ENCODE measurements around the gene GLDN.
"Not testable (repeated sequence)": the region's sequence is repeated elsewhere in the genome, so short reads cannot be mapped to it uniquely, and the experiment has no call there.

Gene GLDN

DNA sequence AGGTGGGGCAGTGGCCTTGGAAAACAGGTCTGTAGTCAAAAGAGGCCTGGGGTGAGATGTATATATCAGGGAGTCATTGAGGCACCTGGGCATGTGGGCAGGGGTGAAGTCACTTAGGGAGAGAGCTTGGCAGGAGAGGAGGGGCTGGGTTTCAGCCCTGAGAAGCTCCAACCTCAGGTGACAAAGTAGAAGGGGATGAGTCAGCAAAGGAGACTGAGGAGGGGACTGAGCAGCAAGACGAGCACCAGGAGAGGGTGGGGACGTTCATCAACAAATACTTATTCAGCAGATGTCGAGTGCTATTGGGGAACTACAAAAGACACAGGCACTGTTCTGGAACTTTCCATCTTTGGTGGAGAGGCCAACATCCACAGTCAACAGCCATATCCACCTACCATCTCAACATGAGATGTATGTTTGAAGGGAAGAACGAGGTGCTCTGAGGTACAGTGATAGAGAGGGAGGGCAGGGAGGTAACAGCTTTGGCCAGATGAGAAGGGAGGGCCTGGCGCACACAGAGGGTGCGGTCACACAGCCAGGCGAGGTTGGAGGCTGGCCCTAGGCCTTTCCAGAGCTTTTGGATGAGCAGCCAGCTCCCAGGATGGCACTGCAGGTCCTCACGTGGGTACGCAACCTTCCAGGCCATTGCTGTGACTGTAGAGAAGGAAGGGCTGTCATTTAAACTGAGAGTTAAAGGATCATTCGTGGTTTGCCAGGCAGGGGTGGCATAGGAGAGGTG is 45.7 kb downstream of the GLDN start:
- no peak for DNase-seq (ENCODE audit: low read depth, low spot score)

DNA sequence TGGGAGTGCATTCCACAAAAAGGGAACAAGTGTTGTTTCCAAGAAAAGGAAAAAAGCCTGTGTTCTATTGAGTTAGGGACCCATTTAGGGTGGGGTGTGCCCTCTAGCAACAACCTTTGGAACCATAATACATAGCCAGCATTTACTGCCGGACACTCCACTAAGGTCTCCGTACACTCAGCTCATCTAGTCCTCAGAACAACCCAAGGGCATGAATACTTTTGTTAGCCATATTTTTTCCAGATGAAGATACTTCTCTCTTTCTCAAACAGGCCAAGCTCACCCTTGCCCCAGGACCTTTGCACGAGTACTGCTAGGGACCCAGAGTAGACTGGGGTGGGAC is 46.2 kb downstream of the GLDN start:
- DNase-seq (ENCODE audit: low read depth, low spot score): no peak

DNA sequence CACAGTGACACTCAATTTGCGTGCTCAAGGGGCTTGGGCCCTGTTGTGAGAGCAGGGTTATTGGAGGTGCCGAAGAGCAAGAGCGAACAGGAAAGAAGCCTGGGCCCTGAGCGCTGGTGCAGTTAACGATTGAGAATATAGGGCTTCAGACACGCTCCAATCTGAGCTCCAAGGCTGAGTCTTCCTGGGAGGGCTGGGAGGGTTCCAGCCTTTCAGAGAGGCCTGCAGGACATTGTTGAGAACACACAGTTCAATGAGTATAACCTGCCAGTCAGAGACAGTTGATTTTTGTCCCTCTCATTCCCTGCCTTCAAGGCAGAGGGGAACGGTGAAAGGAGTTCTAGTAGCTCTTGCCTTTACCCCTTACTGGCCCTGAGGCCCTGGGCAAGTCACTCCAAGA is 47.3 kb downstream of the GLDN start:
- DNase-seq (ENCODE audit: low read depth, low spot score): no peak

DNA sequence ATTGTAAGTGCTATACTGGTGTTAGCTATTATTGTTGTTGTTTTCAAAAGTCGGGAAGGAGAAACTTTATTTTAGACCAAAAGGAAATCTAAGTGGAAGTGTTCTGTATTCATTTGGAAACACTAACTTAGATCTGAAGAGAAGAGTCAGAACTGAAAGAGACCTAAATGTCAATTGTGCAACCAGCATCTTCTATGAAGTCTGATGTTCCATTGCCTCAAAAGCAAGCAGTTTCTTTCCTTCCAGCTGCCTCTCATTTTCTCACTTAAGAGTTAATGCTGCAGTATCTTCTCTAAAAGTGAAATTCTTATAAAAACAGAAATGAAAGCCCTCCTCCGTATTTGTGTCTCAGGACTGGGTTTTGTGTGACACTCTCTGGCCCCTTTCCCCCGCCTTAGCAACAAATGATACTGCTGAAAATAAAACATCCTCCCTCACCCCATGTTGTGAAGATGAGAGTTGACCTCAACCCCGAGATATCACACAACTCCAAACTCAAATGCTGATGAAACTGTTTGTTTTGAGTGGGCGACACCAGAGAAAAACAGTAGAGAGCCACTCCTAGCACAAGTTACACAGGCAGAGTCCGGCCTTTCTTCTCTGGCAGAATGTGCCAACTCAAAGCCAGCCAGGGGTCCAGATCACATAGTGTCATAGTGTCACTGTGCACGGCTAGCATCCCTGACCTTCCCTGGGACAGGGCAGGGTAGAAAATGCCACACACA is 48.9 kb downstream of the GLDN start:
- DNase-seq (ENCODE audit: low read depth, low spot score): no peak

- no peak for DNase-seq (ENCODE audit: low read depth, low spot score)
Observed at GRCh38 chr15:51390966-51391422, 49.5 kb downstream of the GLDN start.

- no peak for DNase-seq (ENCODE audit: low read depth, low spot score)
Observed at GRCh38 chr15:51396921-51397320, 55.5 kb downstream of the GLDN start.

DNA sequence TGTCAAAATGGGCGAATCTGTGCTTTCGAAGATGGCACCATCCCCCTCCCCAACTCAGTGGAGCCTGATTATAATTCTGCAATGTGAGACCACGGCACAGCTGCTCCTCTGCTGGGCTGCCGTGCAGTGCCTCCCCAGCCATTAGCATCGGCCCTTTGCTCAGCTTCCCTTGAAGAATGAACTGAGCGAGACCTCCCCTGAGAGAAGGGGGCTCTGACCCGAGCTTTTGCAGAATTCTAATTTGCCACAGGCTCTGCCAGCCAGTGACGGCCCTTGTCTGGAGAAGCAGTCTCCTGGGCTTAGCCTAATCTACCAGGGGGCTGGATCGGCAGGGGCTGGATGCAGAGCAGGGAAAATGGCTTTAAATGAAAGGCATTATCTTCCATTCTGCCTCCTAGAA is 57.2 kb downstream of the GLDN start:
- DNase-seq (ENCODE audit: low read depth, low spot score): no peak

- no peak for DNase-seq (ENCODE audit: low read depth, low spot score)
Observed at GRCh38 chr15:51401051-51401780, 59.8 kb downstream of the GLDN start.

DNA sequence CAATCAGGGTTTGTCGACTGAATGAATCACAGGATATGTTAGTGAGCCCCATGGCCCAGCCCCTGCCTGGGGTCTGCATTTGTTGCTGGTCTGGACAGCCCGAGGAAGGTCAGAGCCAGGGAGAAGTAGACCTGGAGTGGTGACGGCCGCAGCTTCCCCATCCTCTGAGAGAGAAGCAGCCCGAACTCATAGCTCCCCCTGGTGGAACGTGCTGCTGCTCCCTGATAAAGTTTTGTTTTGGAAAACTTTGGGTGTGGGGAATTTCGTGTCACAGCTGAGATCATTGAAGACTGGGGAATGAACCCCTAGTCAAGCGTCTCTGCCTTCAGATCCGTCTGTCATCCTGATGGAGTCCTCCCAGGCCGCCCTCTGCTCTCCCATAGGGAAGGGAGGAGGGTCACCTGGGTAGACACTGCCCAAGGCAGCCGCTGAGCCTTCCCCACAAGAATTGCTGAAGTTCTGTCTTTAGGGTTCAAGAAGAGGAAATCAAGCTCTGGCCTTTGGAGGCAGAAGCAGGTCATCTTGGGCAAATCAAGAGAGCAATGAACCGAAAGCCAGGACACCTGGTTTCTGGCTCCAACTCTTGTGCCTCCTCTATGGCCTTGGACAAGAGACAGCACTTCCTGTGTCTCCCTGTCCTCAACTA is 60.5 kb downstream of the GLDN start:
- no peak for DNase-seq (ENCODE audit: low read depth, low spot score)

GRCh38 chr15:51403072-51403878 is 61.8 kb downstream of the GLDN start:
- no peak for DNase-seq (ENCODE audit: low read depth, low spot score)

- no peak for DNase-seq (ENCODE audit: low read depth, low spot score)
Observed at GRCh38 chr15:51403946-51404695, 62.7 kb downstream of the GLDN start.

- DNase-seq (ENCODE audit: low read depth, low spot score): no peak
Observed at GRCh38 chr15:51405693-51406523, 64.5 kb downstream of the GLDN start.

- DNase-seq (ENCODE audit: low read depth, low spot score): no peak
Observed at GRCh38 chr15:51414256-51414860, 72.9 kb downstream of the GLDN start.

- DNase-seq (ENCODE audit: low read depth, low spot score): no peak
Observed at GRCh38 chr15:51416129-51416528, 74.7 kb downstream of the GLDN start.

- not testable (repeated sequence) for DNase-seq (ENCODE audit: low read depth, low spot score)
Observed at GRCh38 chr15:51423040-51423439, 81.6 kb downstream of the GLDN start.

GRCh38 chr15:51424780-51425179 is 83.3 kb downstream of the GLDN start:
- no peak for DNase-seq (ENCODE audit: low read depth, low spot score)

DNA sequence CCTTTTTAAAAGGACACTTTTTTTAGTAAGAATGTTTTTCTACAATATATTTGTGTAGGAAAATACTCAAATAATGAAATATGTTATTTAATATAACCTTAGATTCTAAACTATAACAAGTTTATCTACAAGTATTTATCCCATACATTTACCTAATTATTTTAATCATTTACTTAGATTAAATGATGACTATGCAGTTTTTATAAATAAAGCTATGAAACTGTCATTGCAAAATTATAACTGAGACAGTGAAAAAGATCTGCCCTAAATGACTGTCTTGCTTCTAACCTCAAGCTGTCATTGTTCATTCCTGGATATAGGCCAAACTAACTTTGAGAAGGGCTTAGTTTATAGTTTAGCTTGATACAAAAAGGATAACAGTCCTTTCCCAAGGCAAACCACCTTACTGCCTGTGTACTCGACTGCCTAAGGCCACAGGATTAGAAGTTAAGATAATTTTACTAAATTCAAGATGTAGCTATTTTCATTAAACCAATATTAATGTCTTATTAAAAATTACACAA is 84.1 kb downstream of the GLDN start:
- no peak for DNase-seq (ENCODE audit: low read depth, low spot score)

DNA sequence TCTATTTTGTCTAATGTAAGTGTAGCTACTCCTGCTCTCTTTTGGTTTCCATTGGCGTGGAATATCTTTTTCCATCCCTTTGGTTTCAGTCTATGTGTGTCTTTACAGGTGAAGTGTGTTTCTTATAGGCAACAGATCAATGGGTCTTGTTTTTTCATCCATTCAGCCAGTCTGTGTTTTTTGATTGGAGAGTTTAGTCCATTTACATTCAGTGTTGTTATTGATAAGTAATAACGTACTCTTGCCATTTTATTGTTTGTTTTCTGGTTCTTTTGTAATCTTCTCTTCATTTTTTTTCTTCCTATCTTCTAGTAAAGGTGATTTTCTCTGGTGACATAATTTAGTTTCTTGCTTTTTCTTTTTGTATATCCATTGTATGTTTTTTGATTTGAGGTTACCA is 97.1 kb downstream of the GLDN start:
- no peak for DNase-seq (ENCODE audit: low read depth, low spot score)
